H4 (cell line): ENCODE measurements around the gene PRKG1. TPM values are rescaled to one million over a fixed set of nuclear protein-coding genes. Genes with fewer than 3 reads are reported as not detected.

Experiments used
- DNase-seq: peaks from one replicate; pipeline ENCODE4 v3.0.0-alpha.2; 2015; ENCODE audit warnings: low spot score
- total RNA-seq: library from RNA; depleted of rRNA; stranded (reverse); fragments of >200 nt; shearing (Covaris generic); gene quantifications from 2 replicates; pipeline ENCODE4 v1.2.3, GENCODE V29; 2014

The PRKG1 gene
- total RNA-seq, 1 experiment from 2014 or later: 3.4 TPM

- DNase-seq: no peak
Measured at GRCh38 chr10:51585742-51586141, 511.5 kb downstream of the PRKG1 start.

DNA sequence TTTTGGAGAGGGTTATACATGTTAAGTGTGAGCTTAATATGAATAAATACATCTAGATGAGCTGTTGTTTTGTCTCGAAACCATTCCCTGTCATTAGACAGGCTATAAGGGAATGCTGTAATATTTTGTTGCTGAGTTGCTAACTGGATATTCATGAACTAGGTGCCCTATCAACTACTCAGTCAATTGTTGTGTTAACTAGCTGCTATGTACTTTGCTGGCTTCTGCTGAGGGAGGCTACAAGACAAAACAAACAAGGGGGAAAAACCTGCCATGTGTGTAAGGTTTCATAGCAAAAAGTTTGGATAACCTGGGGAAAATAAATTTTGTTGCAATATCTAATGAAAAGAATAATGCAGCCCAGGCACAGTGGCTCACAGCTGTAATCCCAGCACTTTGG lies 514.7 kb downstream of the PRKG1 start:
- no peak for DNase-seq

GRCh38 chr10:51590818-51591217 lies 516.5 kb downstream of the PRKG1 start:
- no peak for DNase-seq

DNA sequence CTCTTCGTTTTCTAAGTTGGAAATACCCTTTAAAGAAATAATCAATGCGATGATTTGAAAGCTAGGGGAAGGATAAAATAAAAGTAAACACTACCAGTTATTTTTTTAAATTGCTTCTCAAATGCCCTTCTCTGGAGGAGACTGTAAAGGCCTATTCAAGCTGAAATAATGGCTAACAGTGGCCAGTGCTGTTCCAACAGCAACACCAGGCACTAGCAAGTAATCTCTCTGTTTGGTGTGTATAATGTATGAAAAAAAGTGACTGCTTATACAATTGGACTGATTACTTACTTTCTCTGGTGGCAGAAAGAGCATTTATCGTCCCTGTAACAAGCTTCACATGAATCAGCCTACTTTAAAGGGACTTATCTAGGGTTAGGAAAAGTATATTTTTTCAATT lies 522.4 kb downstream of the PRKG1 start:
- DNase-seq: no peak

GRCh38 chr10:51599647-51600046 lies 525.4 kb downstream of the PRKG1 start:
- no peak for DNase-seq

DNA sequence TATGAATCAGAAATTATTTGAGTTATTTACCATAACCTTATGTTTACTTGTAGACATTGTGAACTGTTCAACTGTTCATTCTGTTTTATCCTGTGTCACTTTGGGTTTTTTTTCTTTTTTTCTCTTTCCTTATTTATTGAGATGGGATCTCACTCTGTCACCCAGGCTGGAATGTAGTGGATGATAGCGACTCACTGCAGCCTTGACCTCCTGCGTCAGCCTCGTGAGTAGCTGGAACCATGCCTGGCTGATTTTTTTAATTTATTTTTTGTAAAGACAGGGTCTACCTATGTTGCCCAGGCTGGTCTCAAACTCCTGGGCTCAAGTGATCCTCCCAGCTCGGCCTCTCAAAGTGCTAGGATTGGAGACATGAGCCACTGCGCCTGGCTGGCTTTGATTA lies 528.0 kb downstream of the PRKG1 start:
- no peak for DNase-seq

- DNase-seq: no peak
Measured at GRCh38 chr10:51604579-51604978, 530.3 kb downstream of the PRKG1 start.

GRCh38 chr10:51606825-51607462 lies 532.7 kb downstream of the PRKG1 start:
- DNase-seq: no peak

- DNase-seq: no peak
Measured at GRCh38 chr10:51607463-51607835, 533.2 kb downstream of the PRKG1 start.

GRCh38 chr10:51608211-51608610 lies 533.9 kb downstream of the PRKG1 start:
- no peak for DNase-seq

GRCh38 chr10:51615764-51616298 lies 541.5 kb downstream of the PRKG1 start:
- DNase-seq: no peak

DNA sequence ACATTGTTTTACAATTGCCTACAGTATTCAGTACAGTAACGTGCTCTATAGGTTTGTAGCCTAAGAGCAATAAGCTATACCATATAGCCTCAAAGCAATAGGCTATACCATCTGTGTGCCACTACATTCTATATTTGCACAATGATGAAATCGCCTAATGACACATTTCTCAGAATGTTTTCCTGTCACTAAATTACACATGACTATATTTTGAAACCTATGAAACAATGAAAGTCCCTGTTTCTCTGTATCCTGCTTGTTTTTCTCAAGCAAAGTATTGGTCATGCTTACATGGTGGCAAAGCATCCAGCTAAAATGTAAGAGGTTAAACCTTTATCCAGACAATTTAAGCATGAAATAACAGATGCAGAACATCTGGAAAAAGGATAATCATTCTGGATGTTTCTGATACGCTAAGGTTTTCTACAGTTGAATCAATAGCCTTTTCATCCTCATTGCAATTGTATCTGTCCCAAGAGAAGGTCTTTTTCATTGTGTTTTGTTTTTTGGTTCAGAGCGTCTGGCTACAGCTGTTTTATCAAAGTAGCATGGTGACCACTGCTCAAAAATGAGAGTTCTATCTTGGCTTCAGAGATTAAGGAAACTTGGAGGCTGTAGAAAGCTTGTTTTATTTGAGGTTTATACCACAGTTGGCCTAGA lies 543.4 kb downstream of the PRKG1 start:
- DNase-seq: no peak

DNA sequence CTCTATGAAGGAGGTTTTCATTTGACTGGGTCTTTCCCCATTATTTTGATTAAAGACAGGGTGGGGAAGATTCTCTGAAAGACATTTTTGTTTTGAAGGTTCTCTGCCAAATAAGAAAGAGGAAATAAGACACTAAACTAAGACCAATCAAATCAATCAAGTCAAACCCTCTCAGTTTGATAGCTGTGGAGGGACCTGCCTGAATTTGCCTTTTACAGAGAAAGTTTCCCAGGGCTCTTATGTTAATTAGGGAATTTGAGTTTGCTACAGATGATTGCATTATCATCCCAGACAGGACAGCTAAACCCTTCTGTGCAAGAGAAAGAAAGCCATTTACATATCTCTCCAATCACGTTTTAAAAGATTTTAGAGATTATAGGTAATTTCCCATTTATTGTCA lies 545.1 kb downstream of the PRKG1 start:
- no peak for DNase-seq

- no peak for DNase-seq
Measured at GRCh38 chr10:51620131-51620530, 545.8 kb downstream of the PRKG1 start.

GRCh38 chr10:51624013-51624412 lies 549.7 kb downstream of the PRKG1 start:
- no peak for DNase-seq

DNA sequence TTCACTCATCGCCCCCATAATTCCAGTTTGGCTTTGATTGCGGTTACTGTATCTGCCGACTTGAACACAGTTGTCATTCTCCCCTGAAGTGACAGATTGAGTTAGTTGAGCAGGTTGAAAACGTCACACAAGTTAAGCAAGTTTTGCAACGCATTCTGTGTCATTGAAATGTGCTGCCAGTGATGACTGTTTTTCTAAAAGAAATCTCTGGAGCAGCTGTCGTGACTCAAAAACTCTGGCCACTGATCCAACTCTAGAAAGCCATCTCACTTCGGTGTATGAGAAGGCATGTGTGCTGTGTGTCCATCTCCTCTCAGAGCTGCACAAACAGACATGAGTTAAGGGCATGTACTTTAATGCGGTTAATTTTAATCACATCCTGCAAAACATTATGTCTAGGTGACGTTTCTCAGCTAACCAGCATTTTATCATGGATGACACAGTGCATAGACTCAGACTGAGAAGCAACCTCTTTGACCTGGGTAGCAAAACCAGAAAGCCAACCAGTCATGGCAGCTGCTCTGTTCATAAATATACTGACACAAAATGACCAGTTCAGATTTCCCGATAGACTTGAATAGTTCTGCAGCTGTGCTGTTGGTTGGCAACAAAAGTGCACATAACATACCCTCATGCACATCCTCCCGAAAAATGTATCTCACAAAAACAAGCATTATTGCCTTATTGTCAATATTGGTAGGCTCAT lies 555.8 kb downstream of the PRKG1 start:
- no peak for DNase-seq

GRCh38 chr10:51630640-51631005 lies 556.3 kb downstream of the PRKG1 start:
- DNase-seq: no peak

DNA sequence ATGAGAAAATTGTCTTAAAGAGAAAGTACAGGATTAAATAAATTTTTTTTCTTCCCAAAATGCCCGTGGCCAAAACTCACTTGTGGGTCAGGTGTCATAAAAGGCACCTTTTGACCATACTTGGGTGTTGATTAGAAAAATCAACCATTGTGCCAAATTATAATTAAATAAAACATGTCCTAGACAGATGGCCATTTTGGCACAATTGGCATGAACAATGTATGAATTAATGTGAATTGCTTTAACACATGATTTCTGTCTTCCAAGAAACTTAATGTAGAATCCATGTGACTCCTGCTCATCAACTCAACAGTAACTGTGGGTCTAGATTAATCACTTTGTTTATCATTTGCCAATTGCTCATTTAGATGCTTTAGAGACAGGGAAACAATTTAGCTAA lies 561.1 kb downstream of the PRKG1 start:
- DNase-seq: no peak

- no peak for DNase-seq
Measured at GRCh38 chr10:51638211-51638610, 563.9 kb downstream of the PRKG1 start.

DNA sequence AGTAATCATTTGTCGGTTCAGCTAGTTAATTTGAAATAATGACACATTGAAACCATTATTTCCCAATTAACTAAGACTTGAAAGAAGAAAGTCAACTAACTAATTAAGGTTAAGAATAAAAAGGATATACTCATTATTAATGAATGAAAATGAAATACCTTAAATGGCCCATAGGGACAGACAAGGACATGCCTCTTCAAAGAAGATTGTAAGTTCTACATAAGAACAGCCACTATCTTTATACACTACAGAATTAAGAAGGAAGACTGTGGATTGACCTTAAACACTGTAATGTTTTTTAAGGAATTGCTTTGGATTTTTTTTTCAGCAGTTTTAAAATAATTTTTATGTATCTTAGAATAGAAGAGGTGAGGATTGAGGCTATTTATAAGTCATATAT lies 564.5 kb downstream of the PRKG1 start:
- no peak for DNase-seq

DNA sequence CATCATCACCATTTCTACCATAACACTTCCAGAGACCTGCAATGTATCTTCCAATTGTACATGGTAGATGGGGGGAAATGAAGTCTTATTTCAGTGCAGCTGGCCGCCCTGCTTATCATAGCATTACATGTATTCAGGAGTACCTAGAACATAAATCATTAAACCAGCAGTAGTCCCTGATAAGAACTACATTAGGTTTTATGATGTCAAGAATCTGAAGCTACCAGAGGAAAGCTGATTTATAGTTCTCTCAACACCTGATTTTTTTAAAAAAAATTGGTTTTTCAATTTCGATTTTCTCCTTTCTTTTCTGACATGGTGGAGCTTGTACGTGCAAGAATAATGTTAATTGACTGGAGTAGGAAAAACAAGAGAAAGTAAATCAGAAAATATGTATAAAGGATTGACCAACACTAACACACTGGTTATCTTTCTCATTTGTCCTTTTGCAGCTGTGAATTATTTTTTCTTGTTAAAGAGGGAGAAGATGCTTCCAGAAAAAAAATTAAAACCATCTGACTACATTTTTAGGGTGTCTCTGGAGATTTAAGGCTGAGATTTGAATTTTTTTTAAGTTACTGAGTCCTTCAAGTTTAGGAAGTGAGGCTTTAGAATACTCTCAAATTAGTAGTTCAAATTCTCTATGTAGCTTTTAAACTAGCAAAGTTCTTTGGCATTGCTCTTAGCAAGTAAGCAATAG lies 566.0 kb downstream of the PRKG1 start:
- DNase-seq: no peak

DNA sequence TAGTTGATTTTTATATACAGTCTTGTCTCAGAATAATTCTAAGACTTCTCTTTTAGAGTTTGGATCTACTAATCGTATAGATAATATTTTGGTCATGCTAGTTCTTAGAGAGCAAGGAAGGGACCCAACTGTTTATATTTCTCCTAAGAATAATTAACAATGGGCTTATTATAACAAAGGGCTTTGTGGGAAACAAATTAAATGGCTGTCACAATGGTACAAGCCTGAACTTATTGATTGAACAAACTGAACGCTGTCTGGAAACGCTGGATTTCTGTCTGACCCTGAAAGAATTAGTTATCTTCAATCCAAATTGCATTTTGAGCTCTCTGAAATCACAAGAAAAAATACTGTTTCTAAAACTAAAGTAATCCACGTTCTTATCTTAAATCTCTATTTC lies 568.3 kb downstream of the PRKG1 start:
- DNase-seq: no peak
